CD1c-positive myeloid dendritic cell (primary cell): Measurements from ENCODE around the gene ERI2.
"Not testable (repeated sequence)": the region's sequence is repeated elsewhere in the genome, so short reads cannot be mapped to it uniquely, and the experiment has no call there.

Experiments used
- DNase-seq: peaks from one replicate; pipeline ENCODE4 v3.0.0-alpha.2; 2016; ENCODE audit errors: extremely low spot score

The ERI2 gene

DNA sequence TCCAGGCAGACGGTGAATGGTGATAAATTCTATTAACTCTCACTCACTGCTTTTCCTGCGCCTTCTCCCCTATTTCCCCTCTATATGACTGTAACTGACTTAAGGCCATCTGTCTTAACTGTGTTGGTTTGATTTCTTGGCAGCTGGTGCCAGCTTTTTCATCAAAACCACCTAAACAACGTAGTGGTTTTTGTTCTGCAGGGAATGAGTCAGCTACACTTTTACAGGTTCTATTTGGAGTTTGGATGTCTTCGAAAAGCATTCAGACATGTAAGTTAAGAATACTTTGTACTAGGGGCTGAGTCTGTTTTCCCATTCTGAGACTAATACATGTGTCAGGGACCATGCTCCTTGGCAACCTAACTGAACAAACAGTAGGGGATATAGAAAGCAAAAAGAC, 8.5 kb upstream of the ERI2 start:
- no peak for DNase-seq

DNA sequence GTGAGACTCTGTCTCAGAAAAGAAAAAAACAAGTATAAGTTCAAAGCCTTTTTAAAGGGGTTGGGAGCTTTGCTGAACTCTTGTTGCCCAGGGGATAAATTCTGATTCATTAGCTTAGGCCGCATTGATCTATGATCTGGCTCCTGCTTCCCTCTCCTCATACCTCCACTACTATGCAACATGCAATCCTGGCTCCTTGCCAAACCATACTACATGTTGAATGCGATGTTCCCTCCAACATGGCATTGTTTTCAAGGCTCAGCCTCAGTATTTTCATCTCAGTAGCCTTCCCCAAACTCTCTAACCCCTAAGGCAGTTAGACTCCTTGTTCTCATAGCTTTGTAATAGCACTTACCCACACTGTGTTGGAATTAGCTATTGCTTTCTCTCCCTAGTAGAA, 6.2 kb upstream of the ERI2 start:
- no peak for DNase-seq

DNA sequence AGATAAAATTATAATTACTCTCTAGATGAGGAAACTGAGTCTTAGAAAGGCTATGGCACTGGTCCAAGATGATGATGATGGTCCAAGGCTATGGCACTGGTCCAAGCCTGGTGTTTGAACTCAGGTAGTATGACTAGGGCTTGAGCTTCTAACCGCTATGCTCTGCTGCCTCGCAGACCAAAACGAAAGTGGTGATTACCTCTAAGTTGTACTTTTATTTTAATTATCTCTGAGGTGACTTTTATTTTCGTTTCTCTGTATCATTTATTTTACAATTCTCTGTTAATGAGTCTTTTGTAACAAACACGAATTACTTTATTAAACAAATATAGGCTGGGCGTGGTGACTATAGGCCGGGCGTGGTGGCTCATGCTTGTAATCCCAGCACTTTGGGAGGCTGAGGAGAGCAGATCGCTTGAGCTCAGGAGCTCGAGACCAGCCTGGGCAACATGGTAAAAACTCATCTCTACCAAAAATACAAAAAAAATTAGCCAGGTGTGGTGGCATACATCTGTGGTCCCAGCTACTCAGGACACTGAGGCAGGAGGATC, 5.7 kb upstream of the ERI2 start:
- no peak for DNase-seq

DNA sequence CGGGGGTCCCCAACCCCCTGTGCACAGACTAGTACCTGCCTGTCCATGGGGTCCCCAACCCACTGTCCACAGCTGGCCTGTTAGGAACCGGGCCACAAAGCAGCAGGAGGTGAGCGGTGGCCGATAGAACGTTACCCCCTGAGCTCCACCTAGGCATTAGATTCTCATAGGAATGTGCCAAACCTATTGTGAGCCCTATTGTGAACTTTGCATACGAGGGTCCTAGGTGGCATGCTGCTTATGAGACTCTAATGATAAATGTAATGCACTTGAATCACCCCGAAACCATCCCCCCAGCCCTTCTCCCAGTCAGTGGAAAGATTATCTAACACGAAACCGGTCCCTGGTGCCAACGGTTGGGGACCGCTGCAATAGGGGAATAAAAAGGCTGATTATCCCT, 1.6 kb upstream of the ERI2 start:
- DNase-seq, result no peak

DNA sequence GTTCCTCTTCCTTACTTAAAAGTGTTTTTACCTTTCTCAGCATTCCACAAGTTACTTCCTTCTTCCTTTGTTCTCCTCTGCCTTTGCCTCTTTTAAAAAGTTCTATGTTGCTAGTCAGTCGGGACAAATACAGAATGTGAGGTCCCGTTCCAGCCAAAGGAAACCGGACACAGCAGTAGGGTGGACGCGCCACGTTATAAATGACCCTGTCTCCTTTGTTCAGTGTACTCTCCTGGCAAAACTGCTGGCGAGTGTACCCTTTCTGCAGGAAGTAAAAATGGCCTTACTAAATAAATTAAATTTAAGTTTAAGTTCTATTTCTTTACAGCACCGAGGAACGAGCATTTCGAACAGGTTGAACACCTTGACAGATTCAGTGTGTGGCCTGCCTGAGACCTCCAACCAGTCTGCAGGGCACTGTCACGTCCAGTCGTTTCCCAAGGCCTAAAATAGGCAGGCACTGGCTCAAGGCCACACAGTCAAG, 546 bp downstream of the ERI2 start:
- not testable (repeated sequence) for DNase-seq

DNA sequence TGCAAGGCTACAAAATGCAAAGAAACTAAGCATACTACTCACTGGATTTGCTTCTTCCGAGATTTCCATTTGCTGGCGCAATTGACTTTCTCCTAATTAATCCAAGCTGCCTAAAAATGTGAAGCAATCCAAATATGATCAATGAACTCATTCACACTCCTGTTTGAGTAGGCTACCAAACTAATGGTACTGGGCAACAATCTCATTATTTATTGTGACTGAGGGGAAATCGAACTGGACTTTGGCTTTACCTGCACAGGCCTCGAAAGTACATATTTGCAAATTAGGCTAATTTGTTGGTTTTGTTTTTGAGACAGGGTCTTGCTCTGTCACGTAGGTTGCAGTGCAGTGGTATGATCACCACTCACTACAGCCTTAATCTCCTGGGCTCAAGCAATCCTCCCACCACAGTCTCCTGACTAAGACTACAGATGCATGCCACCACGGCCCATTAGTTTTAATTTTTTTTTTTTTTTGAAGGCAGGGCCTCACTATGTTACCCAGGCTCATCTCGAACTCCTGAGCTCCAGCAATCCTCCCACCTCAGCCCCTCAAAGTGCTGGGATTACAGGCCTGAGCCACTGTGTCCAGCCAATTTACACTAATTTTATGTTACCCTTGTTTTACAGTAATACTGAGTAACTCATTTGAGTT, 2.6 kb downstream of the ERI2 start:
- DNase-seq, result no peak

DNA sequence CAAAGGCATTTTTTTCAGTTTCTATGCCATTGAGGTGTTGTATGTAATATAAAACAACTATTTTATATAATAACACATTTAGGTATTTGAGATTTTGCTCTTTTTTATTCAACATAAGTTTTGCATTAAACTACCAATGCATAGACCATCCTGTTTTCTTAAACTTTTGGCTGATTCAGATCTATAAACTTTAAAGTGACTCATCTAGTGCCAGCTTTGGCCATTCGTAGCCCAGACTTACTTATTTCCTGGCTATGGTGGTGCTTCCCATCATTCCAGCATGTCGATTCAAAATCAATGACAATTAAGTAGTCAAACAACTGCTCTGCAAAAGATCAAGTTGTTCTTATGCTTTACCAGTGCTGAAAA, 3.1 kb downstream of the ERI2 start:
- no peak for DNase-seq

DNA sequence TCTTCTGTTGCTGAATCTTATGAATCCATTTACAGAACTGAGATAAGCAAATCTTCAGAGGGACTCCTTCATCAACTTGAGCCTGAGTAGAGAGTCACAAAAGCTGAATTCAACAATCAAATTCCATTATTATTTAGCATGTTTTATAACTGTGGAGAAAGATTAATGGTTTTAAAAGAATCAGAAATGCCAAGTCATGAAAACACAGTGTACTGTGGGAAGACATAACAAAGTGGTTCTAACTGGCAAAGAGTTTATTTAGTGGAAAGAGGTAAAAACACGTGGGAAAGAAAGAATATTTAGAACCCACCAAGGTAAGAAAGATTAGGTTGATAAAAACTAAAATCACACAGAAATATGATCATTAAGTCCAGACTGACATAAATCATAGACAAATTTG, 5.0 kb downstream of the ERI2 start:
- DNase-seq, result no peak

DNA sequence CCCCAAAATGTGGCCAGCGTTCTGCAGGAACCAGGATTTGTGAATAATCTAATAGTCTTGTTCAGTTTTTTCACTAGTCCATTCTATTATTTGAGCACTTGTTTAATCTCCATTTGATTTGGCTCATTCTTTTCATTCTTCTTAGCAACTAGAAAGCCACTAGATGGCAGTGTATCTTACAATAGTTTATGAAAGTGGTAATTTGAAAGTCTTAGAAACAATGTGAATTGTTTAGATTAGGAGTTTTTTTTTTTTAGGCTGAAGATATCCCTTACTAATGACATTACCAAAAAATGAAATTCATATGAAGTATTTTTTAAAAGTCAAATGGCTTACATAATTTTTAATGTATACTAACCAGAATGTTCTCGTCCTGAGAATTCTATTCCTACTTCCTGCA, 6.7 kb downstream of the ERI2 start:
- DNase-seq, result peak; percentile 28

DNA sequence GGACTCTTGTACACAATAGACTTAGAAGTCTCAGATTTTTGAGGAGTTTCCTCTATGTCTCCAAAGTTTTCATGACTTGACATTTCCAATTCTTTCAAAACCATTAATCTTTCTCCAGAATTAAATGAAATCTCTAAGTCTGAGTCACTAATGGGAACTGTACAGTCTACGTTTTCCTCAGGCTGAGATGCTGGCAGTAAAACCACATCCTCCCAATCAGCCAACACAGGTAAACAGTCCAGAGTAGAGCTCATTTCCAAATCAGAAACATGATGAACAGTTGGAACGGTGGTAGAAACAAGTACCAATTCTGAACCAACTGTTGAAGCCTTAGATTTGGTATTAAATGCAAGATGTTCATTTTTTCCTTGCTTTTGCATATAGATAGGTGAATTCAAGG, 7.9 kb downstream of the ERI2 start:
- no peak for DNase-seq

DNA sequence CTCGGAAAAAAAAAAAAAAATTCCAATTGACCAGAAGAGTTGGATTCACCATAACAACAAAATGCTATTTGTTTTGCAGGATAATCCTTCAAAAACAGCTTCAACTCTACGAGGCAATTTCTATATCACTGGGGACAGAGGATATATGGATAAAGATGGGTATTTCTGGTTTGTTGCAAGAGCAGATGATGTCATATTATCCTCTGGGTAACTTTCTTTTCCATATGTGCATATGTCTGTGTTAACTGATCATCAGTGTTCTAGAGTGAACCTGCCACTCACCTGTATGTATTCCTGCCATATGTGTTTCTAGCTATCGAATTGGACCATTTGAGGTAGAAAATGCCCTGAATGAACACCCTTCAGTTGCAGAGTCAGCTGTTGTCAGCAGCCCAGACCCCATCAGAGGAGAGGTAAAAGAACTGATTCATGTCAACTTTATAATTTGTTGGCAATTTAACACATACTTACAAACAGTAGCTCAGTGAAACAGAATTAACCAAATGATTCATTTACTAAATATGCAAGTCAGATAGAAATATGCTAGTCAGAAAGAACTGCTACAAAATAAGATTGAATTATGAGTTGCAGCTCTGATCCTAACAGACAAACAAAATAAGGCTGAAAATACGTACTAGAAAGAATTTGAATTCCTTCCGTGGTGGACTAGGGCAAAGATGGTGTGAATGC, 14.2 kb downstream of the ERI2 start:
- DNase-seq, result no peak

DNA sequence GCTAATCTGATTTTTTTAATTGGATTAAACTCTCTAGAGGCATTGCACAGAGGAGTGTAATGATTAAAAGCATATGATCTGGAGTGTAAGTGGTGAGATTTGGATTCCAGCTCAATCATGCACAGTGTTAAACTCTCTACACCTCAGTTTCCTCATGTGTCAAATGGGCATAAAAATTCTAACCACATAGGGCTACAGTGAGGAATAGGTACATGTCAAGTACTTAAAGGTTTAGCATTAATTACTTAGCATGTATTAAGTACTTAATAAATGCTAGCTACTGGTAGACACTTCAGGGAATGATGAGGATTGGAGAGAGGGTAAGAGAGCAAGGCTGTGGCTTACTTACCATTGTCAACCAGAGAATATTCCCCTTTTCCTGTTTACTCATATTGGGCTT, 17.1 kb downstream of the ERI2 start:
- DNase-seq, result no peak

DNA sequence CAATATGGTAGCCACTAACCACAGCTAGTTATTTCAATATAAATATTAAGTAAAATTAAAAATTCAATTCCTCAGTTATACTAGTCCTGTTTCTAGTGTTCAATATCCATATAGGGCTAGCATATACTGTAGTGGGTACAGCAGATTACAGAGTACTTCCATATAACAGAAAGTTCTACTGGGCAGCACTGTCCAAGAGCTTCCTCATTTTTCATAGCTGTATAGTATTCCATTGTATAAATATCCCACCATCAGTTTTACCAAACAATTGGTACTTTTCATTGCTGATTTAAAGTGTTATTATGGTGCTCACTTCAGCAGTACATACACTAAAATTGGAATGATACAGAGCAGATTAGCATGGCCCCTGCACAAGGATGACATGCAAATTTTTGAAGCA, 22.1 kb downstream of the ERI2 start:
- no peak for DNase-seq

DNA sequence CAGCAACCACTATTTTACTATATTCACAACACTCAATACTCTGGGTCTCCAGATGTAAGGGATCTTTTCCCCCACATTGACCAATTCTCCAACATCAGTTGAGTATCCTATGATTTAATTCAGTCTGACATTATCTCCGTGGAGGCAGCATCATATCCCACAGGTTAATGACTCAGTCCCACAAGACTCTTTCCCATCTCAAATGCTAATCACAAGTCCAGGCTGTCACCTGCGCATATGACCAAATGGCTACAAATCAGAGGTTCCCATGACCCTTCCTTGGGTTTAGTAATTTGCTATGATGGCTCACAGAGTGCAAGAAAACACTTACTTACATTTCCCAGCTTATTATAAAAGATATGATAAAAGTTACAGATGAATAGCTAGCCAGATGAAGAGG, 23.8 kb downstream of the ERI2 start:
- no peak for DNase-seq

DNA sequence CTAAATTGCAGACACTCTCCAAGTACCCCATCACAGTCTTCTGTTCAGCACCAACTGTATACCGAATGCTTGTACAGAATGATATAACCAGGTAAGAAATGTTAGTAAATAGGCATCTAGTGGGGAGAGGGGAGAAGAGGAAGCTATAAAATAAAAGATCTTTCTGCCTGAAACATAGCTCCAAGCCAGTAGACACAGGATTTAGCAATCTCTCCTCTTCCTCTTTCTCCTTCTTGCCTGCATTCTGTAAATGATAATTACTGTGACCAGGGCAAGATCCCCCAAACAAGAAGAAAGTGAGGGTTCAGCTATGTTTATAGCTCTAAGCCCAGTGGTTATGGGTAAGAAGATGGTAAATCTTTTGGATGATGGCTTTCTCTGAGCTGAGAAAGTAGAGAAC, 24.6 kb downstream of the ERI2 start:
- no peak for DNase-seq

DNA sequence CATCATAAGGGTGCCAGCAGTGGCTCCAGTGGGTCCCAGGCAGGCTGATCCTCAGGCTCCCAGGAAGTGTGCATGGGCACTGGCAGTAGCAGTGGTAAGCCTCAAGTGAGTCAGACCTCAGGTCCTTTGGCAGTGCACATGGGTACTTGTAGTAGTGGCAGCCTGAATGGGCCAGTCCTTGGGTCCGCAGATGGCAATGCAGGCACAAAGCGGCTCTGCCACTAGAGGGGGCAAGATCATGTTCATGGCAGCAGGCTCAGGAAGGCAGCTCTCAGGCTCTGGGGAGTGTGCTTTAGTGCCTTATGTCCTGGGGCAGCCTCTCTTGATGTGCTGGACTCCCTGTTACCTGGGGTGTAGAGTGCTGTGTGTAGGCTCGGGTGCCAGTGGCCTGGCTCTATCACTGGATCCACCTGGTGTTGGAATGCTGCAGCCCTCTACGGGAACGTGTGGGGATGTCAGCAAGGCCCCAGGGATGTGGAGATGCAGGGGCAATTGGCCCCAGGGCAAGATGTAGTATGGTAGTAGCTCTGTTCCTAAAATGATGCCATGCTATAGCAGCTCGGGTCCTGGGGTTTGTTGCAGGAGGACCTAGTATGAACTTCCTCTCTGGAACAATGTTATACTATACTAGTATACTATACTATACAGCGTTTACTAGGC, 31.4 kb downstream of the ERI2 start:
- peak; percentile 61 for DNase-seq

DNA sequence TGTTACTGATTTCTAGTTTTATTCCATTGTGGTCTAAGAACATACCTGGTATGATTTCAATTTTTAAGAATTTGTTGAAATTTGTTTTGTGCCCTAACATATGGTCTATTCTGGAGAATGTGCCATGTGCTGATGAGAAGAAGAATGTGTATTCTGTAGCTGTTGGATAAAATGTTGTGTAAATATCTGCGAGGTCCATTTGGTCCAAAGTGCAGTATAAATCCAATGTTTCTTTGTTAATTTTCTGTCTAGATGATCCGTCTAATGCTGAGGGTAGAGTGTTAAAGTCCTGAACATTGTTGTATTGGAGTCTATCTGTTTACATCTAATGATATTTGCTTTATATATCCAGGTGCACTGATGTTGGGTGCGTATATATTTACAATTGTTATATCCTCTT, 32.6 kb downstream of the ERI2 start:
- DNase-seq, result no peak

DNA sequence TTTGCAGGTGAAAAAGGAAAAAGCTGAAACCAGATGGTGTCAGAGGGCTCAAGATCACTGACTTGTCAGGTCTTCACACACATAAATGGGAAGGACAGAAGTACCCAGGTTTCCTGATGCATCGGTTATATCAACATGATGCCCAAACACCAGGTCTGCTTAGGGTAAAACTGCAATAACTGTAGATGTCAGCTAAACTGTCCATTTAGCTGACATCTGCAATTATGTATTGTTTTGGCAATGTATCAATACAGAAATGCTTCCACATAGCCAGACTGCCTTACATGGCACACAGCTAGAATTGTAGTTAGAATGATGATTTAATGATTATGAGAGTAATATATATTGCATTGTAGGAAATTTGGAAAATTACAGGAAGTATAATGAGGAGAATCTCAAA, 37.5 kb downstream of the ERI2 start:
- DNase-seq, result no peak

DNA sequence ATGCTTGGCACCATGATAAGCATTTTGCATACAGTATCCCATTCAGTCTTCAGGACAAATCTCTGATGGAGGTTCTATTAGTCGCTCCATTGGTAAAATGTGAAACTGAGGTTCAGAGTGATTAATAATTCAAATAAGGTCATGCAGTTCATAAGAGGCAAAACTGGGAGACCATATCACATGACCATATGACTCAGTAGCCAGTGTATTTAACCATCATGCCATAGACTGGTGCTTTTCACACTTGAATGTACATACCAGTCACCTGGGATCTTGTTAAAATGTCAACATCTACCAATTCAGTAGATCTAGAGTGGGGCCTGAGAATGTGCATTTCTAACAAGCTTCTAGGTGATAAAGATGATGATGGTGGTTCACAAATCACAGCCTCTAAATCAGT, 38.2 kb downstream of the ERI2 start:
- DNase-seq, result no peak

DNA sequence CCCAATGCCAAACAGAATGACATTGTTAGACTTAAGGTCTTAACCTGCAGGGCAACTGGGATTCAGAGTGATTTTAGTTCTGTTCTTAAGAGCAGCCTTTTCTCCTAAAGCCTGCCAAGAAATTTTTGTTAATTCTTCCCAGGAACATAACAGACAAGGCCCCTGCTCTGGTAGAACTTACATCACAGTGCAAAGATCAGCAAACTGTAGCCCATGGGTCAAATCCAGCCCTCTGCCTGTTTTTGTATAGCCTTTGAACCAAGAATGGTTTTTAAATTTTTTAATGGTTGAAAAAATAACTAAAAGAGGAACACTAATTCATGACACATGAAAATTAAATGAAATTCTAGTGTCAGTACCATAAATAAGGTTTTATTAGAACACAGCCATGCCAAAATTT, 38.7 kb downstream of the ERI2 start:
- DNase-seq, result no peak

DNA sequence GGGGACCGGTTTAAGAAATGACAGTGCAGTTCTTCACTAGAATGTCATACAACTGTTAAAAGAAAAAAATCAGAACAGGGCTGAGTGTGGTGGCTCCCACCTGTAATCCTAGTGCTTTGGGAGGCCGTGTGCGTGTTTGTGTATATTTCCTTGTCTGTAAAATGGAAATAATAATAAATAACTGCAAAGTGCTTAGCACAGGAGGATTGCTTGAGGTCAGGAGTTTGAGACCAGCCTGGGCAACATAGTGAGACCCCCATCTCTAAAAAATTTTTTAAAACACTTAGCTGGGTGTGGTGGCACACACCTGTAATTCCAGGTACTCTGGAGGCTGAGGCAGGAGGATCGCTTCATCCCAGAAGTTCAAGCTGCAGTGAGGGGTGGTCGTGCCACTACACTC, 40.0 kb downstream of the ERI2 start:
- no peak for DNase-seq

DNA sequence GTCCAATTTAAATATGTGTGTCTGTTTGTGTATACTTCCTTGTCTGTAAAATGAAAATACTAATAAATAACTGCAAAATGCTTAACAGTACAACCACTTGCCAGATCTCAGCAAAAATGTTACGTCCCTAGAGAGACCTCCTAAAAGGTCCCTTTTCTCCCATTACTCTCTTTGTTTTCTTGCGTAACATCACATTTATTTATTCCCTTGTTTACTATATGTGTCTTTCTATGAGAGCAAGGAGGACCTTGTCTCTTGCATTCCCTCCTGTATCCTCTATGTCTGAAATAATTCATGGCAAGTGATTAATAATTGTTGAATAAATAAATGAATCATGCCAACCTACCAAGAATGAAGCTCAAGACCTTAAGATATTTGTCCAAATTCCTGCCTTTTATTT, 40.5 kb downstream of the ERI2 start:
- DNase-seq, result no peak

DNA sequence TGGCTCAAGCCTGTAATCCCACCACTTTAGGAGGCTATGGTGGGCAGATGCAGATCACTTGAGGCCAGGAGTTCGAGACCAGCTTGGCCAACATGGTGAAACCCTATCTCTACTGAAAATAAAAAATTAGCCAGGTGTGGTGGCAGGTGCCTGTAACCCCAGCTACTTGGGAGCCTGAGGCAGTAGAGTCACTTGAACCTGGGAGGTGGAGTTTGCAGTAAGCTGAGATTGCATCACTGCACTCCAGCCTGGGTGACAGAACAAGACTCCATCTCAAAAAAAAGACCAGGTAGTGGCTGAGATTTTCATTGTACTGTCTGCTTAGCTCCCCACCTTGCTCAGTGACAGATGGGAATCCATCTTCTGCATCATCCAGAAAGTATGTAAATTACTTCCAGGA, 41.8 kb downstream of the ERI2 start:
- not testable (repeated sequence) for DNase-seq
